MM.1S (cell line): Measurements from ENCODE around the gene EGFLAM.

Experiments
- DNase-seq: peaks from one replicate; pipeline ENCODE4 v3.0.0-alpha.2; 2015
- H2AFZ ChIP-seq: fragments of 300-600 bp; sonication (generic); 2 replicates; pipeline ENCODE4 v1.6.0; 2016; ENCODE audit warnings: antibody characterized with exemption, low read length
- H3F3A ChIP-seq: fragments of 300-600 bp; sonication (generic); 2 replicates; pipeline ENCODE4 v1.6.1; 2016; ENCODE audit warnings: mild to moderate bottlenecking, antibody characterized with exemption, low read length, moderate library complexity, mixed read lengths; ENCODE audit not compliant: insufficient read depth
- H3K27ac ChIP-seq: fragments of 300-600 bp; sonication (generic); 2 replicates; pipeline ENCODE4 v1.5.1; 2016; ENCODE audit warnings: mild to moderate bottlenecking, low read length
- H3K27me3 ChIP-seq: fragments of 300-600 bp; sonication (generic); replicated peaks from 2 replicates; pipeline ENCODE4 v1.6.0; 2016; ENCODE audit warnings: low read length; ENCODE audit not compliant: insufficient read depth
- H3K36me3 ChIP-seq: fragments of 300-600 bp; sonication (generic); replicated peaks from 2 replicates; pipeline ENCODE4 v1.6.1; 2016; ENCODE audit warnings: mild to moderate bottlenecking, low read length, mixed read lengths; ENCODE audit not compliant: insufficient read depth
- H3K4me1 ChIP-seq: fragments of 300-600 bp; sonication (generic); 2 replicates; pipeline ENCODE4 v1.6.1; 2016; ENCODE audit warnings: low read length, mixed read lengths
- H3K4me2 ChIP-seq: fragments of 300-600 bp; sonication (generic); 2 replicates; pipeline ENCODE4 v1.6.0; 2016; ENCODE audit warnings: low read depth, low read length
- H3K4me3 ChIP-seq: fragments of 300-600 bp; sonication (generic); 2 replicates; pipeline ENCODE4 v1.5.1; 2016; ENCODE audit warnings: low read length, mixed read lengths
- H3K79me2 ChIP-seq: fragments of 300-600 bp; sonication (generic); 2 replicates; pipeline ENCODE4 v1.6.1; 2016; ENCODE audit warnings: mixed run types, low read length, mixed read lengths
- H3K9ac ChIP-seq: fragments of 300-600 bp; sonication (generic); 2 replicates; pipeline ENCODE4 v1.6.1; 2016; ENCODE audit warnings: low read length, mixed read lengths
- H3K9me2 ChIP-seq: fragments of 300-600 bp; sonication (generic); replicated peaks from 2 replicates; pipeline ENCODE4 v1.6.1; 2016; ENCODE audit warnings: mild to moderate bottlenecking, low read length, mixed read lengths; ENCODE audit not compliant: insufficient read depth
- H3K9me3 ChIP-seq: fragments of 300-600 bp; sonication (generic); replicated peaks from 2 replicates; pipeline ENCODE4 v1.6.1; 2016; ENCODE audit warnings: mild to moderate bottlenecking, low read length, mixed read lengths; ENCODE audit not compliant: insufficient read depth
- H4K20me1 ChIP-seq: fragments of 300-600 bp; sonication (generic); 2 replicates; pipeline ENCODE4 v1.6.1; 2016; ENCODE audit warnings: mild to moderate bottlenecking, low read length, moderate library complexity, mixed read lengths; ENCODE audit not compliant: insufficient read depth
- CTCF ChIP-seq: fragments of 300-600 bp; sonication (generic); IDR thresholded peaks from 2 replicates; pipeline ENCODE4 v1.5.1; 2016; ENCODE audit warnings: antibody characterized with exemption, low read length, mixed read lengths
- EZH2 ChIP-seq: fragments of 300-600 bp; sonication (generic); optimal IDR thresholded peaks from 2 replicates; pipeline ENCODE3; 2017; ENCODE audit warnings: low read depth, mild to moderate bottlenecking, antibody characterized with exemption, low read length, mixed read lengths
- EZH2phosphoT487 ChIP-seq: fragments of 300-600 bp; sonication (generic); IDR thresholded peaks from 2 replicates; pipeline ENCODE4 v1.6.1; 2018; ENCODE audit warnings: antibody characterized with exemption, low read length

EGFLAM gene

GRCh38 chr5:38468978-38469706 lies 210.8 kb downstream of the EGFLAM start:
- Histone ChIP-seq H3K9me3 (no peaks in the 10 kb centered on the region), H2AFZ (no peak overlapping the region), H3K79me2 (no peaks in the 10 kb centered on the region), H3K4me3 (no peak overlapping the region), H3K4me1 (peaks cover 14% of the 10 kb centered on the region), H3K4me2 (no peak overlapping the region), H3K27ac (no peak overlapping the region), H3F3A (no peaks in the 10 kb centered on the region; the same call in 1 of the 2 replicates), H3K9ac (no peak overlapping the region), H3K9me2 (no peaks in the 10 kb centered on the region), H4K20me1 (no peaks in the 10 kb centered on the region), H3K27me3 (no peaks in the 10 kb centered on the region; the same call in 1 of the 2 replicates), H3K36me3 (no peaks in the 10 kb centered on the region)
- DNase-seq = no peak
- no peak for TF ChIP-seq EZH2phosphoT487
- no peak for TF ChIP-seq CTCF
- no peak for TF ChIP-seq EZH2

DNA sequence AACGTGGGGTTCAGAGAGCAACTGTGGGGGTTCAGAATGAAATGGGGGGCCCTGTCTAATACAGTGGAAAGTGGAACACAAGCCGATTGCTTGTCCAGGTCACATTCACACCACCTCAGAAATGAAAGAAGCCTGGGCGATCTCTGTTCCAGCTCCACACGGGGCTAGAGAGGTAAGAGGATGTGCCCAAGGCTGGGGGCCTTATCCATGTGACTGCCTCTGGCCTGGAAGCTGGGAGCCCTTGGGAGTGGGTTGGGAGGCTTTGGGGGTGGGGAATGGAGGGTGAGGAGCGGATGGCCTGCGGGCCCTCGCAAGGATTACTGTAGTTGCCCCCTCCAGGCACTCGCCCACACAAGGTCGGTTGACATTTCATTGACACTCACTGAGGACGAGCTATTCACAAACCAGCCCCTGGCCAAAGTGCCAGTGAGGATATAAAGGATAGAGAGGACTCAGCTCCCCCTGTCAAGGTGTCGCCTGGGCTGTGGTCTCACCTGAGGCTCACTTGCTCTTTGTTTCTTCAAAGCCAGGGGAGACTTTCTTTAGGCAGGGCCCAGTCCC lies 211.4 kb downstream of the EGFLAM start:
- Histone ChIP-seq H3K4me2 (no peak overlapping the region), H3F3A (no peaks in the 10 kb centered on the region), H3K27ac (no peak overlapping the region), H3K9ac (no peak overlapping the region), H3K4me1 (peaks cover 8% of the 10 kb centered on the region), H3K27me3 (no peaks in the 10 kb centered on the region; the same call in 1 of the 2 replicates), H3K9me2 (no peaks in the 10 kb centered on the region), H3K36me3 (no peaks in the 10 kb centered on the region), H4K20me1 (no peaks in the 10 kb centered on the region), H3K9me3 (no peaks in the 10 kb centered on the region), H3K4me3 (no peak overlapping the region), H2AFZ (no peak overlapping the region), H3K79me2 (no peaks in the 10 kb centered on the region)
- TF ChIP-seq EZH2phosphoT487 (no peak), EZH2 (no peak), CTCF (no peak)
- no peak for DNase-seq

DNA sequence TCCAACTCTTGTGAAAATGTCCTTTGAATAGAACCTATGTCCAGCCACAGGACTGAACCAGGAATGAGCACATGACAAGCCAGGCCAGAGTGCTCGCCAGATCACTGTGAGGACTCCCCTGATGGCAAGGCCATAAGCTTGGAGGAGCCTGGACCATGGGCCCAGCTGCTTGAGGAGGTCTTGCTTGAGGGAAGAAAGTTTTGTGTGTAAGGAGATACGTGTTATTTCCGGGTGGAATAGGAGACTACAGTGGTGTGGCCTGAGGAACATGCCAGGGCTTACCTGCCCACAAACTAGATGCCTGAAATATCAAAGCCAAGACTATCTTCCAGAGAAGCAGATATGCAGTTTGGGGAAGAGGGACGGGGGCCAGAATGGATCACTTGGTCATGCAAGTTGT lies 213.3 kb downstream of the EGFLAM start:
- Histone ChIP-seq H3K4me2 (no peak overlapping the region), H4K20me1 (no peaks in the 10 kb centered on the region), H3K36me3 (no peaks in the 10 kb centered on the region), H3K9me2 (no peaks in the 10 kb centered on the region), H3K4me1 (no peaks in the 10 kb centered on the region), H3K9ac (no peak overlapping the region), H3K27me3 (no peaks in the 10 kb centered on the region; the same call in 1 of the 2 replicates), H3K79me2 (no peaks in the 10 kb centered on the region), H3F3A (no peaks in the 10 kb centered on the region), H3K9me3 (no peaks in the 10 kb centered on the region), H2AFZ (no peak overlapping the region), H3K27ac (no peak overlapping the region), H3K4me3 (no peak overlapping the region)
- DNase-seq = no peak
- TF ChIP-seq EZH2phosphoT487 = no peak
- TF ChIP-seq CTCF = no peak
